Smooth muscle cell (in vitro differentiated cells): Measurements from ENCODE around the gene CGB3. TPM values are rescaled to one million over a fixed set of nuclear protein-coding genes. Genes with fewer than 3 reads are reported as not detected.

ENCODE experiments used
- DNase-seq: peaks from one replicate; lab custom pipeline; 2025; ENCODE audit not compliant: unreplicated experiment; lab: John Stamatoyannopoulos, UW
- H2AFZ ChIP-seq: fragments of 200-600 bp; sonication (generic); 2 replicates; pipeline ENCODE4 v1.6.0; 2016; ENCODE audit warnings: antibody characterized with exemption, low read depth, mild to moderate bottlenecking
- H3F3A ChIP-seq: fragments of 200-600 bp; sonication (generic); 2 replicates; pipeline ENCODE4 v1.6.0; 2017; ENCODE audit warnings: antibody characterized with exemption, low read depth
- H3K27ac ChIP-seq: fragments of 200-600 bp; sonication (generic); 2 replicates; pipeline ENCODE4 v1.5.1; 2016; ENCODE audit warnings: low read depth, mild to moderate bottlenecking
- H3K27me3 ChIP-seq: fragments of 200-600 bp; sonication (generic); 2 replicates; pipeline ENCODE4 v1.6.1; 2016; ENCODE audit warnings: low read depth, mild to moderate bottlenecking
- H3K36me3 ChIP-seq: fragments of 200-600 bp; sonication (generic); 2 replicates; pipeline ENCODE4 v1.5.1; 2016; ENCODE audit warnings: low read depth
- H3K4me1 ChIP-seq: fragments of 200-600 bp; sonication (generic); 2 replicates; pipeline ENCODE4 v1.5.1; 2016; ENCODE audit warnings: low read depth
- H3K4me2 ChIP-seq: fragments of 200-600 bp; sonication (generic); 2 replicates; pipeline ENCODE4 v1.6.0; 2016; ENCODE audit warnings: mild to moderate bottlenecking
- H3K4me3 ChIP-seq: fragments of 200-600 bp; sonication (generic); 2 replicates; pipeline ENCODE4 v1.5.1; 2016; ENCODE audit warnings: mild to moderate bottlenecking
- H3K79me2 ChIP-seq: fragments of 200-600 bp; sonication (generic); 2 replicates; pipeline ENCODE4 v1.6.0; 2016; ENCODE audit warnings: low read depth, mild to moderate bottlenecking
- H3K9ac ChIP-seq: fragments of 200-600 bp; sonication (generic); 2 replicates; pipeline ENCODE4 v1.6.0; 2016; ENCODE audit warnings: low read depth
- H3K9me3 ChIP-seq: fragments of 200-600 bp; sonication (generic); replicated peaks from 2 replicates; pipeline ENCODE4 v1.5.1; 2016; ENCODE audit warnings: low read depth
- H4K20me1 ChIP-seq: fragments of 200-600 bp; sonication (generic); 2 replicates; pipeline ENCODE4 v1.6.0; 2016; ENCODE audit warnings: low read depth
- WGBS: methylation state at CpG from one replicate; pipeline ENCODE4 v1.1.7; 2016; ENCODE audit warnings: low lambda C conversion rate; 5-methylcytosine and 5-hydroxymethylcytosine counted together
- polyA plus RNA-seq: library from polyadenylated mRNA; unstranded; fragments of >200 nt; fragmentation: Nextera tagmentation; extraction: Ambion mirVana; gene quantifications from 2 replicates; pipeline ENCODE4 v1.2.1, GENCODE V29; 2016
- total RNA-seq: library from RNA; depleted of rRNA; stranded (reverse); fragments of >200 nt; gene quantifications from 2 replicates; pipeline ENCODE4 v1.2.3, GENCODE V29; 2014
- TF ChIP-seq, protein P1 (sequence below): fragments of 200-600 bp; sonication (generic); IDR thresholded peaks from 2 replicates; pipeline ENCODE4 v1.5.1; 2017; ENCODE audit warnings: borderline replicate concordance, mild to moderate bottlenecking, antibody characterized with exemption; ENCODE audit not compliant: insufficient read depth, poor library complexity, severe bottlenecking

Gene CGB3
- total and polyA plus RNA-seq, 2 experiments from 2014 or later, result 0.45 TPM; not detected in 1

DNA sequence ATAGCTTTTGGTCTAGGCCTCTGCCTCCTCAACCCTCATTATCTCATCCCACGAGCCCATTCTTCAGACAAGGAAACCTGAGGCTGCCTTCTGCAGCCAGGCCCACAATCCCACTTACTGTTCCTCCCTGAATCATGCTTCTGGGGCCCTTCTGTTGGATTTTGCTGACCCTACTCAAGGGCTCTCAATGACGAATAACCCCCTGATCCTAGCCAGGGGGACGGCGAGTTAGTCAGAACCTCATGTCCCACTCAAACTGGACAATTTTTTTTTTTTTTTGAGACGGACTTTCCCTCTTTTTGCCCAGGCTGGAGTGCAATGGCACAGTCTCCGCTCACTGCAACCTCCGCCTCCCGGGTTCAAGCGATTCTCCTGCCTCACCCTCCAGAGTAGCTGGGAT, 2.0 kb downstream of the CGB3 start:
- Histone ChIP-seq H3K4me1 (no peaks in the 10 kb centered on the region), H3K79me2 (no peaks in the 10 kb centered on the region), H3K4me3 (no peak overlapping the region), H3K9me3 (no peaks in the 10 kb centered on the region), H3K9ac (no peak overlapping the region), H3K27ac (no peak overlapping the region), H3K4me2 (no peak overlapping the region), H3K36me3 (no peaks in the 10 kb centered on the region), H3F3A (no peaks in the 10 kb centered on the region), H2AFZ (no peak overlapping the region), H4K20me1 (no peaks in the 10 kb centered on the region), H3K27me3 (peaks cover 6% of the 10 kb centered on the region)
- WGBS, result 89% methylated on average over 6 of the region's 9 CpGs
- TF ChIP-seq, protein P1, sequence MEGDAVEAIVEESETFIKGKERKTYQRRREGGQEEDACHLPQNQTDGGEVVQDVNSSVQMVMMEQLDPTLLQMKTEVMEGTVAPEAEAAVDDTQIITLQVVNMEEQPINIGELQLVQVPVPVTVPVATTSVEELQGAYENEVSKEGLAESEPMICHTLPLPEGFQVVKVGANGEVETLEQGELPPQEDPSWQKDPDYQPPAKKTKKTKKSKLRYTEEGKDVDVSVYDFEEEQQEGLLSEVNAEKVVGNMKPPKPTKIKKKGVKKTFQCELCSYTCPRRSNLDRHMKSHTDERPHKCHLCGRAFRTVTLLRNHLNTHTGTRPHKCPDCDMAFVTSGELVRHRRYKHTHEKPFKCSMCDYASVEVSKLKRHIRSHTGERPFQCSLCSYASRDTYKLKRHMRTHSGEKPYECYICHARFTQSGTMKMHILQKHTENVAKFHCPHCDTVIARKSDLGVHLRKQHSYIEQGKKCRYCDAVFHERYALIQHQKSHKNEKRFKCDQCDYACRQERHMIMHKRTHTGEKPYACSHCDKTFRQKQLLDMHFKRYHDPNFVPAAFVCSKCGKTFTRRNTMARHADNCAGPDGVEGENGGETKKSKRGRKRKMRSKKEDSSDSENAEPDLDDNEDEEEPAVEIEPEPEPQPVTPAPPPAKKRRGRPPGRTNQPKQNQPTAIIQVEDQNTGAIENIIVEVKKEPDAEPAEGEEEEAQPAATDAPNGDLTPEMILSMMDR, result no peak
- DNase-seq, result no peak

DNA sequence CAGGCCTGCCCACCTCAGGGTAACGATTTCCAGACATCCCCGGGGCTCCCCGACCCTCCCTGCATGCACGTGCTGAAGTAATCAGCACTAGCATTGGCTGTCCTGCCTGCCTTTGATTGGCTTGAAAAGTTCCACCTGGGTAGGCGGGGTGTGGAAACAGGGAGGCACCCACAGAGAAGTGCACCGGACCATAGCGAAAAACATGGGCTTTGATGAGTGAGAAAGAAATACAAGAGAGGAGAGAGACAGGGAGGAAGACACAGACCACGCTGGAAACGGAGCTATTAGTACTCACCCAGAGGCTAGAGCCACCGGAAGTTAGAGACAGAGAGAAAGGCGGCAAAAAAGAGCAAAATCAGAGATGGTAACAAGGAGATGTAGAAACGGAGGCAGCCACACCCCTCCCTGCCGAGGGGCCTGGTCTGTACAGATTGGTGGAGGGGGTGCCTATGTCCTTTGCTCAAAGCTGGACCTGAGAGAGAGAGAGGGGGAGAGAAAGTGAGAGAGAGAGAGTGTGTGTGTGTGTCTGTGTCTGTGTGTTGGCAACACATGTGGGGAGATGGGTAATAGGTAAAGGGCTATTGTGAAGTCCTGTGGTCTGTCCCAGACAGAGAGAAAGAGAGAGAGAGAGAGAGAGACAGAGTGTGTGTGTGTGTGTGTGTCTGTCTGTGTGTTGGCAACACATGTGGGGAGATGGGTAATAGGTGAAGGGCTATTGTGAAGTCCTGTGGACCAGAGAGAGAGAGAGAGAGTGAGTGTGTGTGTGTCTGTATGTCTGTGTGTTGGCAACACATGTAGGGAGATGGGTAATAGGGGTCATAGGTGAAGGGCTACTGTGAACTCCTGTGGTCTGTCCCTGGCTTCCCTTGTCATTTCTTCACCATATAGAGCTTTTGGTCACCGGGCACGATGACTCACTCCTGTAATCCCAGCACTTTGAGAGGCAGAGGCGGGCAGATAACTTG, 2.9 kb downstream of the CGB3 start:
- 55% methylated on average over 16 of the region's 16 CpGs for WGBS
- no peaks in the 10 kb centered on the region for H3K4me1 ChIP-seq
- H2AFZ ChIP-seq, result no peak overlapping the region
- no peaks in the 10 kb centered on the region for H3K36me3 ChIP-seq
- H3K9ac ChIP-seq, result no peak overlapping the region
- no peaks in the 10 kb centered on the region for H3K79me2 ChIP-seq
- H3K4me3 ChIP-seq, result no peak overlapping the region
- TF ChIP-seq, protein P1, result no peak
- no peaks in the 10 kb centered on the region for H3K9me3 ChIP-seq
- H4K20me1 ChIP-seq, result no peaks in the 10 kb centered on the region
- no peaks in the 10 kb centered on the region for H3F3A ChIP-seq
- no peak overlapping the region for H3K4me2 ChIP-seq
- peaks cover 6% of the 10 kb centered on the region for H3K27me3 ChIP-seq
- DNase-seq, result no peak
- no peak overlapping the region for H3K27ac ChIP-seq

DNA sequence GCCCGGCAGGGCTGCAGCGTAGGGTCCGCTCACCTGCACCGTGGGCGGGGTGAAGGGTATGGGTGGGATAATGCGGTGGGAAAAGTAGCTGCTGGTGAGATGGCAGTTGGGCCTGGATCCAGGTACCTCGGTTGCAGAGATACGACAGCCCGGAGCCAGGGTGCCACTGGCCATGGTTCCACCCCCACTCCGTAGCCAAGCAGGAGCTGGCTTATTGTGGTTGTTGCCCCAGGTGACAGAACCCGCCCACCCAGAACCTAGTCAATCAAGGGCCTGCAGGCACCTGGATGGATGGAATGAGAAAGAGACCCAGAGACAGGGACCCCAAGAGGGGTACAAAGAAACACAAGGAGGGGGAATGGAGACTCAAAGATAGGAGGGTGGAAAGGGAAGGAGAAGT, 3.8 kb downstream of the CGB3 start:
- H3K27ac ChIP-seq, result no peak overlapping the region
- peaks cover 6% of the 10 kb centered on the region for H3K27me3 ChIP-seq
- H3K4me2 ChIP-seq, result no peak overlapping the region
- 91% methylated on average over 11 of the region's 11 CpGs for WGBS
- no peak overlapping the region for H2AFZ ChIP-seq
- no peaks in the 10 kb centered on the region for H3K79me2 ChIP-seq
- H3K36me3 ChIP-seq, result no peaks in the 10 kb centered on the region
- no peak overlapping the region for H3K9ac ChIP-seq
- DNase-seq, result no peak
- H3K9me3 ChIP-seq, result no peaks in the 10 kb centered on the region
- no peaks in the 10 kb centered on the region for H3F3A ChIP-seq
- H4K20me1 ChIP-seq, result no peaks in the 10 kb centered on the region
- no peak overlapping the region for H3K4me3 ChIP-seq
- TF ChIP-seq, protein P1, result no peak
- H3K4me1 ChIP-seq, result no peaks in the 10 kb centered on the region
